ENCODE results near the gene AUTS2. TPM values are rescaled to one million over a fixed set of nuclear protein-coding genes. Genes with fewer than 3 reads are reported as not detected.

Gene AUTS2
- total RNA-seq, 1 experiment from 2014 or later, result not detected

DNA sequence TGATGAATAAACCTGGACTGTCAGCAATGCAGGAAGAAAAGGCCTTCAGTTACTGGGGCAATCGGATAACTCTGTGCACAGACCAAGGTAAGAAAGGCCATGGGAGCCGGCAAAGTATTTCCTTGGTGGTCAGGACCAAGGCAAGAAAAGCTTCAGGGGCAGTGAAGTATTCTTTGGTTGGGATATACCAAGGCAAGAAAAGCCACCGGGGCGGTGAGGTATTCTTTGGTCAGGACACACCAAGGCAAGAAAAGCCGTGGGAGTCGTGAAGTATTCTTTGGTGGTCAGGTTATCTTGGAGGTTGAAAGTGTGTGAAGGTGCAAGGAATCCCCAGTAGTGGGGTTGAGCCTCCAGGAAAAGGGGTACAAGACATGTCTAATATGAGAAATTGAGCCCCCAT lies 1238.7 kb downstream of the AUTS2 start:
- CTCF ChIA-PET, result no interaction called here
- Mint-ChIP-seq H3K36me3 (ENCODE audit: insufficient read depth, unreplicated experiment) (no peaks in the 10 kb centered on the region), H3K27me3 (ENCODE audit: unreplicated experiment) (no peaks in the 10 kb centered on the region), H3K4me1 (ENCODE audit: low read depth, unreplicated experiment) (no peaks in the 10 kb centered on the region), H3K9me3 (ENCODE audit: low read depth, unreplicated experiment) (peaks cover 2% of the 10 kb centered on the region), H3K4me3 (ENCODE audit: low read depth, unreplicated experiment) (no peak overlapping the region), H3K27ac (ENCODE audit: unreplicated experiment) (no peak overlapping the region)
- intact Hi-C loops (cut with micrococcal nuclease; ENCODE audit: unreplicated experiment), result no loop called here
- no TSS peak for BruUV-seq (replicated peaks)
- no peak for DNase-seq
- TF ChIP-seq, protein P1, sequence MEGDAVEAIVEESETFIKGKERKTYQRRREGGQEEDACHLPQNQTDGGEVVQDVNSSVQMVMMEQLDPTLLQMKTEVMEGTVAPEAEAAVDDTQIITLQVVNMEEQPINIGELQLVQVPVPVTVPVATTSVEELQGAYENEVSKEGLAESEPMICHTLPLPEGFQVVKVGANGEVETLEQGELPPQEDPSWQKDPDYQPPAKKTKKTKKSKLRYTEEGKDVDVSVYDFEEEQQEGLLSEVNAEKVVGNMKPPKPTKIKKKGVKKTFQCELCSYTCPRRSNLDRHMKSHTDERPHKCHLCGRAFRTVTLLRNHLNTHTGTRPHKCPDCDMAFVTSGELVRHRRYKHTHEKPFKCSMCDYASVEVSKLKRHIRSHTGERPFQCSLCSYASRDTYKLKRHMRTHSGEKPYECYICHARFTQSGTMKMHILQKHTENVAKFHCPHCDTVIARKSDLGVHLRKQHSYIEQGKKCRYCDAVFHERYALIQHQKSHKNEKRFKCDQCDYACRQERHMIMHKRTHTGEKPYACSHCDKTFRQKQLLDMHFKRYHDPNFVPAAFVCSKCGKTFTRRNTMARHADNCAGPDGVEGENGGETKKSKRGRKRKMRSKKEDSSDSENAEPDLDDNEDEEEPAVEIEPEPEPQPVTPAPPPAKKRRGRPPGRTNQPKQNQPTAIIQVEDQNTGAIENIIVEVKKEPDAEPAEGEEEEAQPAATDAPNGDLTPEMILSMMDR (IDR thresholded peaks at IDR 0.05; ENCODE audit: unreplicated experiment), result no peak

DNA sequence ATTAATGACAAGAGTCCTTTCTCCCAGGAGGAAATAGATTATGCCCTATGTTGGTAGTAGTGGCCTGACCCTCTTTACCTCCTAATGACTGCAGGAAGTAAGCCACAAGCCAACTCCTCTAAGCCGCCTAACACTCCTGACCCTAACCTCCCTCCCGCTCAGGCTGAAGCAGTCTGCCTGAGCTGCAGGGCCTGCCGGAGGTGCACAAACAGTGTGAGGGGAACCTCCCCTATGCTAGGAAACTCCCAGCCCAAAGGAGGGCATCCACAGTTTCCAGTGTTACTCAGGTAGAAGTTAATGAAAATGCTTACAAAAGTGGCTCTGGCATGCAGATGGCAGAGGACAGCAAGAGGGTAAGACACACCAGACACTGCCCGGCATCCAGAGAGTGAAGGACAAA lies 1239.3 kb downstream of the AUTS2 start:
- CTCF ChIA-PET, result no interaction called here
- Mint-ChIP-seq H3K4me1 (ENCODE audit: low read depth, unreplicated experiment) (no peaks in the 10 kb centered on the region), H3K36me3 (ENCODE audit: insufficient read depth, unreplicated experiment) (no peaks in the 10 kb centered on the region), H3K27me3 (ENCODE audit: unreplicated experiment) (no peaks in the 10 kb centered on the region), H3K9me3 (ENCODE audit: low read depth, unreplicated experiment) (peaks cover 2% of the 10 kb centered on the region), H3K4me3 (ENCODE audit: low read depth, unreplicated experiment) (no peak overlapping the region), H3K27ac (ENCODE audit: unreplicated experiment) (no peak overlapping the region)
- no TSS peak for BruUV-seq (replicated peaks)
- TF ChIP-seq, protein P1 (IDR thresholded peaks at IDR 0.05; ENCODE audit: unreplicated experiment), result no peak
- intact Hi-C loops (cut with micrococcal nuclease; ENCODE audit: unreplicated experiment), result no loop called here
- no peak for DNase-seq

DNA sequence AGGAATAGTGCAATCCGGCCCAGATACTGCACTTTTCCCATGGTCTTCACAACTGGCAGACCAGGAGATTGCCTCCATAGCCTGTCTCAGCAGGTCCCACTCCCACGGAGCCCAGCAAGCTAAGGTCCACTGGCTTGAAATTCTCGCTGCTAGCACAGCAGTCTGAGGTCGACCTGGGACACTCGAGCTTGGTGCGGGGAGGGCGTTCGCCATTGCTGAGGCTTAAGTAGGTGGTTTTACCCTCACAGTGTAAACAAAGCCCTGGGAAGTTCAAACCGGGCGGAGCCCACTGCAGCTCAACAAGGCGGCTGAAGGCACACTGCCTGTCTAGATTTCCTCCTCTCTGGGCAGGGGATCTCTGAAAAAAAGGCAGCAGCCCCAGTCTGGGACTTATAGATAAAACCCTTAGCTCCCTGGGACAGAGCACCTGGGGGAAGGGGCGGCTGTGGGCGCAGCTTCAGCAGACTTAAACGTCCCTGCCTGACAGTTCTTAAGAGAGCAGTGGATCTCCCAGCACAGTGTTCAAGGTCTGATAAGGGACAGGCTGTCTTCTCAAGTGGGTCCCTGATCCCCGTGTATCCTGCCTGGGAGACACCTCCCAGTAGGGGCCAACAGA lies 1240.1 kb downstream of the AUTS2 start:
- no peak for DNase-seq
- no peak overlapping the region for H3K27ac Mint-ChIP-seq (ENCODE audit: unreplicated experiment)
- no peaks in the 10 kb centered on the region for H3K27me3 Mint-ChIP-seq (ENCODE audit: unreplicated experiment)
- intact Hi-C loops (cut with micrococcal nuclease; ENCODE audit: unreplicated experiment), result no loop called here
- BruUV-seq (replicated peaks), result no TSS peak
- no peaks in the 10 kb centered on the region for H3K36me3 Mint-ChIP-seq (ENCODE audit: insufficient read depth, unreplicated experiment)
- TF ChIP-seq, protein P1 (IDR thresholded peaks at IDR 0.05; ENCODE audit: unreplicated experiment), result no peak
- peaks cover 2% of the 10 kb centered on the region for H3K9me3 Mint-ChIP-seq (ENCODE audit: low read depth, unreplicated experiment)
- no peaks in the 10 kb centered on the region for H3K4me1 Mint-ChIP-seq (ENCODE audit: low read depth, unreplicated experiment)
- CTCF ChIA-PET, result no interaction called here
- H3K4me3 Mint-ChIP-seq (ENCODE audit: low read depth, unreplicated experiment), result no peak overlapping the region
